Parathyroid adenoma (tissue), 2 donors: ENCODE data around the gene MAP2K1.
A peak's percentile ranks its signal among the peaks of the same experiment; 100 is the strongest.
"Not testable (repeated sequence)": the region's sequence is repeated elsewhere in the genome, so short reads cannot be mapped to it uniquely, and the experiment has no call there.

Experiments used
- H2AFZ ChIP-seq: fragments of 300-600 bp; sonication (generic); one replicate; pipeline ENCODE4 v1.7.0; 2017; ENCODE audit warnings: antibody characterized with exemption, mild to moderate bottlenecking
- H3K27ac ChIP-seq: fragments of 300-600 bp; sonication (generic); one replicate; pipeline ENCODE4 v1.7.0; 2017
- H3K27me3 ChIP-seq: fragments of 300-600 bp; sonication (generic); one replicate; pipeline ENCODE4 v1.7.0; 2017; ENCODE audit warnings: low read length; ENCODE audit not compliant: control insufficient read depth, insufficient read depth
- H3K36me3 ChIP-seq: fragments of 300-600 bp; sonication (generic); one replicate; pipeline ENCODE4 v1.7.0; 2017; ENCODE audit warnings: low read length; ENCODE audit not compliant: control insufficient read depth, insufficient read depth
- H3K4me1 ChIP-seq: fragments of 300-600 bp; sonication (generic); one replicate; pipeline ENCODE4 v1.7.0; 2017; ENCODE audit warnings: control low read depth
- H3K4me2 ChIP-seq: fragments of 300-600 bp; sonication (generic); one replicate; pipeline ENCODE4 v1.7.0; 2017; ENCODE audit warnings: low read length
- H3K4me3 ChIP-seq: fragments of 300-600 bp; sonication (generic); one replicate; pipeline ENCODE4 v1.7.0; 2017; ENCODE audit warnings: low read depth, low read length
- H3K79me2 ChIP-seq: fragments of 300-600 bp; sonication (generic); one replicate; pipeline ENCODE4 v1.7.0; 2017; ENCODE audit warnings: control low read depth
- H3K9ac ChIP-seq: fragments of 300-600 bp; sonication (generic); one replicate; pipeline ENCODE4 v1.7.0; 2017; ENCODE audit warnings: mild to moderate bottlenecking
- H3K9me3 ChIP-seq: fragments of 300-600 bp; sonication (generic); one replicate; pipeline ENCODE4 v1.7.0; 2017; ENCODE audit warnings: low read length; ENCODE audit not compliant: control insufficient read depth
- CTCF ChIP-seq: fragments of 300-600 bp; sonication (generic); IDR thresholded peaks from one replicate; pipeline ENCODE4 v1.7.0; 2017; ENCODE audit warnings: antibody characterized with exemption, mild to moderate bottlenecking
- donor health status: primary hyperparathyroidism.

MAP2K1 gene

GRCh38 chr15:66496951-66497501 is 110.3 kb downstream of the MAP2K1 start:
- Histone ChIP-seq H3K4me3 (peak overlapping the region; percentile 90), H3K9me3 (no peaks in the 10 kb centered on the region), H3K36me3 (no peaks in the 10 kb centered on the region), H3K4me1 (peaks cover 2% of the 10 kb centered on the region), H2AFZ (peak overlapping the region; percentile 93), H3K79me2 (peaks cover 2% of the 10 kb centered on the region), H3K9ac (peak overlapping the region; percentile 28), H3K4me2 (peak overlapping the region; percentile 92), H3K27me3 (no peaks in the 10 kb centered on the region), H3K27ac (peak overlapping the region; percentile 86)
- TF ChIP-seq CTCF: no peak

- H3K4me1 ChIP-seq: no peaks in the 10 kb centered on the region
- no peaks in the 10 kb centered on the region for H3K9me3 ChIP-seq
- peak within 1 kb of the TSS; percentile 93 for H2AFZ ChIP-seq
- no peaks in the 10 kb centered on the region for H3K27me3 ChIP-seq
- peak within 1 kb of the TSS; percentile 28 for H3K9ac ChIP-seq
- no peaks in the 10 kb centered on the region for H3K36me3 ChIP-seq
- H3K79me2 ChIP-seq: peaks cover 2% of the 10 kb centered on the region
- TF ChIP-seq CTCF: peak; percentile 95
- H3K27ac ChIP-seq: peak within 1 kb of the TSS; percentile 86
- peak within 1 kb of the TSS; percentile 90 for H3K4me3 ChIP-seq
- H3K4me2 ChIP-seq: peak within 1 kb of the TSS; percentile 92
Observed at GRCh38 chr15:66497502-66498455, 111.1 kb downstream of the MAP2K1 start, which contains the start of gene SNAPC5. SNAPC5 (minus strand) TSS chr15:66497762; CDS start chr15:66497731, 31 bp downstream.

GRCh38 chr15:66498501-66499386 is 112.0 kb downstream of the MAP2K1 start:
- Histone ChIP-seq H3K4me2 (no peak overlapping the region), H2AFZ (no peak overlapping the region), H3K9me3 (no peaks in the 10 kb centered on the region), H3K79me2 (peaks cover 2% of the 10 kb centered on the region), H3K4me3 (no peak overlapping the region), H3K4me1 (no peaks in the 10 kb centered on the region), H3K9ac (no peak overlapping the region), H3K27me3 (no peaks in the 10 kb centered on the region), H3K27ac (peak overlapping the region; percentile 86), H3K36me3 (no peaks in the 10 kb centered on the region)
- no peak for TF ChIP-seq CTCF

- not testable (repeated sequence) for H3K27ac ChIP-seq, H3K4me3 ChIP-seq, H3K36me3 ChIP-seq, H3K27me3 ChIP-seq, H3K4me2 ChIP-seq, H2AFZ ChIP-seq, H3K4me1 ChIP-seq, H3K9ac ChIP-seq, H3K9me3 ChIP-seq, H3K79me2 ChIP-seq
Observed at GRCh38 chr15:66500346-66500745, 113.6 kb downstream of the MAP2K1 start.

- no peaks in the 10 kb centered on the region for H3K4me1 ChIP-seq
- H3K27ac ChIP-seq: no peak overlapping the region
- H2AFZ ChIP-seq: no peak overlapping the region
- TF ChIP-seq CTCF: no peak
- no peak overlapping the region for H3K9ac ChIP-seq
- peaks cover 5% of the 10 kb centered on the region for H3K79me2 ChIP-seq
- H3K4me3 ChIP-seq: no peak overlapping the region
- H3K36me3 ChIP-seq: no peaks in the 10 kb centered on the region
- H3K9me3 ChIP-seq: no peaks in the 10 kb centered on the region
- H3K27me3 ChIP-seq: no peaks in the 10 kb centered on the region
- H3K4me2 ChIP-seq: no peak overlapping the region
Observed at GRCh38 chr15:66502491-66502890, 115.8 kb downstream of the MAP2K1 start.

- Histone ChIP-seq H3K4me2 (peak overlapping the region; percentile 72), H3K4me3 (peak overlapping the region; percentile 77)
- H3K27me3 ChIP-seq, H3K9ac ChIP-seq, H2AFZ ChIP-seq, H3K9me3 ChIP-seq, H3K36me3 ChIP-seq, H3K79me2 ChIP-seq, H3K4me1 ChIP-seq, H3K27ac ChIP-seq: not testable (repeated sequence)
Observed at GRCh38 chr15:66503041-66503648, 116.4 kb downstream of the MAP2K1 start.
